HG02623 (cell line): ENCODE measurements around the gene ATP9B.

Source experiments
- ATAC-seq: cut with Tn5 transposase; IDR thresholded peaks from one replicate; pipeline ENCODE4 v1.9.1; 2021; ENCODE audit warnings: moderate library complexity; ENCODE audit not compliant: unreplicated experiment

Gene ATP9B

DNA sequence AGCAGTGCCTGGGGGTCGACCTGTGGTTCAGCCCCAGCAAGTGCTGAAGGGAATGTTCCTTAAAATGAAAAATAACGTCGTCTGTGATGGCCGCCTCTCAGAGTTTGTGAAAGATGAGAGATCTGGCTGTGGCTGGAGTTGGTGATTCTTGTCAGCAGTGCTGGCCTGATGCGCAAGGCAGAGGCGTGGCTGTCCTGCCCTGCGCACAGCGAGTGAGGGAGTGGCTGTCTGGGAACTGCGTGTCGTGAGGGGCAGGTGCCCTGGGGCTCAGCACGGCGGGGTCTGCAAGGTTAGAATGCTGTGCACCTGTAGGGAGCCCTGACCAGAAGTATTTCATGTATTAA, 335.3 kb downstream of the ATP9B start:
- ATAC-seq = no peak

DNA sequence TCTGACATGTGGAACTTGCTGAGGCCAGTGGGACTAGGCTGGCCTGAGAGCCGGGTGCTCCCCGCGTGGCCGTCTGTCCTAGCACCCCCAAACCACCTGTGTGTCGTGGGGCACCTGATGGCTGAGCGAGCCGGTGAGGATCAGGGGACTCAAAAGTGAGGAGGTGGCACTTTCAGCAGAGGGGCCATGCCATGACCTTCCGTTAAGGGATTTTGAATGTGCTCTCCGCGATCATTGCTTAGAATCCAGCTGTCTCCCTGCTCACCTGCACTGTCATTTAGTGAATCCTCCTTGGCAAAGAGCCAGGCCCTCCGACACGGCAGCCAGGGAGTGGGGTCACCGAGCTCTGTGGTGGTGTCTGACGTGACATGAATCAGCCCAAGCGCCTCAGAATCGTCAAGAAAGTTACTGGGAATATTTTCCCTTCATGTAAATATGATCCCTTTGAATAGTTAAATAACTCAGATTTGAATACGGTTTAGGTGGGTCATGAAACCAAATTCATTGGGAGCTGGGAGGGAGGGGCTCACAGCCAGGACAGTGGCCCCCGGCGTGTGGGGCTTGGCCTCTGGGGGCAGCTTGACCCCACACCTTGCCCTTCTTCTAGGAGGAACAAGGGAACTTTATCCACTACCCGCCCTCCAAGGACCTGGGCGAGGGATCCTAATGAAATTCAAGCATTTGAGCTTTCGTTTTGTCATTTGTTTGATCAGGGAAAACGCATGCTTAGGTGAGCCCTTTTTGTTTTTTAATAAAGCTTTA, 336.0 kb downstream of the ATP9B start:
- ATAC-seq = no peak

DNA sequence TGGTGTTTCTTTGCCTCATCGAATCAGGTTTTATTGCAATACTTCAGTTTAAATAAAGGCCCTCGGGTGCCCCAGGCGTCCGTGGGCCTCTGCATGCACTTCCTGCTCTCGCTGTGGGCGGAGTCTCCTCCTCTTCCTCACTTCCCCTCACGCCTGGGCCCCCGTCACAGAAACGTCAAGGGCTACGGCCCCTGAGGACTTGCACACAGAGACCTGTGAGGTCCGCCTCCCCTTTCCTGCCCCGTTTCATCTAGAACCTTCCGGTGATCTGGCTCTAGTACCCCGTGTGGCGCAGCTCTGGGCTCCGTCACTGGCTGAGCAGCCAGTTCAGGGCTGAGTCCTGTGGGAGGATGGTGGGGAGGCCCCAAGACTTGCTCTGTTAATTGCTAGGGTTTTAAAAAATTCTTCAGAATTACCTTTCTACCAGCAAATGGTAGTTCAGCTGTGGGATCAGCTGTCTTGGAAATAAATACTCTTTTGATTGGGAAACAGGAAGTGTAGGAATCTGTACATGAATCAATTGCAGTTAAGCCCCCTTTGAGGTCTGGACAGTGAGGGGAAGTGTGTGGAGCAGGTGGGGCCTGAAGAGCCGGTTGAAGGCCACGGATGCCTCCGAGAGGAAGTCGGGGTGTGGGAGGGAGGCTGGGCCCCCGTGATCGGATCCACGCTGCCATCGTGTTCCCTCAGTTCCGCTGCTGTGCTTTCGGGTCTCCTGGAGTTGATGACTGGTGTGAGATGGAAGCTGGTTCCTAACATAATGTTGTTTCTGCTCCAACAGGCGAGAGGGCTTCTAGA, 336.8 kb downstream of the ATP9B start:
- peak; percentile 70 for ATAC-seq

DNA sequence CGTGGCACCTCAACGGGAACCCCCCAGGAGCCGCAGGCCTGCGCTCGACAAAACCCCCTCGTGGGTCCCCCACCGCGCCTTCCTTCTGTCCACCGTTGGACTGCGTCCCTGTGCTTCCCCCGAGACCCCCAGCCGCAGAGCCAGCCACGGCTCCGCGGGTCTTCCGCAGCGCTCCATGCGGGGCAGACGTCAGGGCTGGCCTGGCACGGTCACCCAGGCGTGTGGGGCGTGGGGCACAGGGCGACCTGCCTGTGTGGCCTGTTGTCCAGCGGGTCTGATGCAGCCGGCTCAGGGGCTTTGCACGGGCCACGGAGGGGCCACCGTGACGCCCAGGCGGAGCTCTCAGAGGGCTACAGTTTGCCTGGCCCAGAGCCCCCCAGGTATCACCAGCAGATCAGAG, 337.5 kb downstream of the ATP9B start:
- ATAC-seq = no peak

DNA sequence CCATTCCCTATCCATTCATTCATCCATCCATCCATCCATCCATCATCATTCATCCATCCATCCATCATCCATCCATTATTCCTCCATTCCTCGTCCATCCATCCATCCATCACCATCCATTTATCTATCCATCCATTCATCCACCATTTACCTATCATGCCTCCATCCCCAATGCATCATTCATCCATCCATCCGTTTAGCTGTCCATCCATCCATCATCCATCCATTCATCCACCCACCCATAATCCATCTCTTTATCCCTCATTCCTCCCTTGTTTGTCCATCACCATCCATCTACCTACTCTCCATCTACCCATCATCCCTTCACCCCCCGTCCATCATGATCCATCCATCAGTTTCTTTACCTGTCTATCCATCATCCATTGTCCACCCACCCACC, 340.1 kb downstream of the ATP9B start:
- ATAC-seq = no peak

DNA sequence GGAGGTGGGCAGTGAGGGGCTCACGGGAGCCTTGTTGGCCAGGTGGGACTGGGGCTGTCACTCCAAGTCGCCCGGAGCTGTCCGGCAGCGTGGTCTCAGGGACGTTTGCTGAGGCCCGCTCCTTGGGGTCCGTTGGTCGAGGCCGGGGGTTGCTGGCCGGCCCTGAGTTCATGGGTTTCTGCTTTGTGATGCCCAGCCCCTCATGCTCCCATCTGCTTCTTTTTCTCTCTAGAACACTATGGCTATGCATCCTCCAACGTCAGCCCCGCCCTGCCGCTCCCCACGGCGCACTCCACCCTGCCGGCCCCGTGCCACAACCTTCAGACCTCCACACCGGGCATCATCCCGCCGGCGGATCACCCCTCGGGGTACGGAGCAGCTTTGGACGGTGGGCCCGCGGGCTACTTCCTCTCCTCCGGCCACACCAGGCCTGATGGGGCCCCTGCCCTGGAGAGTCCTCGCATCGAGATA, 341.0 kb downstream of the ATP9B start:
- ATAC-seq = no peak

DNA sequence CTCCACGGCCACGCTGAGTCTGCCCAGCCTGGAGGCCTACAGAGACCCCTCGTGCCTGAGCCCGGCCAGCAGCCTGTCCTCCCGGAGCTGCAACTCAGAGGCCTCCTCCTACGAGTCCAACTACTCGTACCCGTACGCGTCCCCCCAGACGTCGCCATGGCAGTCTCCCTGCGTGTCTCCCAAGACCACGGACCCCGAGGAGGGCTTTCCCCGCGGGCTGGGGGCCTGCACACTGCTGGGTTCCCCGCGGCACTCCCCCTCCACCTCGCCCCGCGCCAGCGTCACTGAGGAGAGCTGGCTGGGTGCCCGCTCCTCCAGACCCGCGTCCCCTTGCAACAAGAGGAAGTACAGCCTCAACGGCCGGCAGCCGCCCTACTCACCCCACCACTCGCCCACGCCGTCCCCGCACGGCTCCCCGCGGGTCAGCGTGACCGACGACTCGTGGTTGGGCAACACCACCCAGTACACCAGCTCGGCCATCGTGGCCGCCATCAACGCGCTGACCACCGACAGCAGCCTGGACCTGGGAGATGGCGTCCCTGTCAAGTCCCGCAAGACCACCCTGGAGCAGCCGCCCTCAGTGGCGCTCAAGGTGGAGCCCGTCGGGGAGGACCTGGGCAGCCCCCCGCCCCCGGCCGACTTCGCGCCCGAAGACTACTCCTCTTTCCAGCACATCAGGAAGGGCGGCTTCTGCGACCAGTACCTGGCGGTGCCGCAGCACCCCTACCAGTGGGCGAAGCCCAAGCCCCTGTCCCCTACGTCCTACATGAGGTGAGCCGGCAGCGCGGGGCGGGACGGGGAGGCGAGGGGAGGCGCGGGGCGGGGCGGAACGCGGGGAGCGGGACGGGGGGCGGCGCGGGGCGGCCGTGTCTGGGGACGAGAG, 341.8 kb downstream of the ATP9B start:
- ATAC-seq = no peak

DNA sequence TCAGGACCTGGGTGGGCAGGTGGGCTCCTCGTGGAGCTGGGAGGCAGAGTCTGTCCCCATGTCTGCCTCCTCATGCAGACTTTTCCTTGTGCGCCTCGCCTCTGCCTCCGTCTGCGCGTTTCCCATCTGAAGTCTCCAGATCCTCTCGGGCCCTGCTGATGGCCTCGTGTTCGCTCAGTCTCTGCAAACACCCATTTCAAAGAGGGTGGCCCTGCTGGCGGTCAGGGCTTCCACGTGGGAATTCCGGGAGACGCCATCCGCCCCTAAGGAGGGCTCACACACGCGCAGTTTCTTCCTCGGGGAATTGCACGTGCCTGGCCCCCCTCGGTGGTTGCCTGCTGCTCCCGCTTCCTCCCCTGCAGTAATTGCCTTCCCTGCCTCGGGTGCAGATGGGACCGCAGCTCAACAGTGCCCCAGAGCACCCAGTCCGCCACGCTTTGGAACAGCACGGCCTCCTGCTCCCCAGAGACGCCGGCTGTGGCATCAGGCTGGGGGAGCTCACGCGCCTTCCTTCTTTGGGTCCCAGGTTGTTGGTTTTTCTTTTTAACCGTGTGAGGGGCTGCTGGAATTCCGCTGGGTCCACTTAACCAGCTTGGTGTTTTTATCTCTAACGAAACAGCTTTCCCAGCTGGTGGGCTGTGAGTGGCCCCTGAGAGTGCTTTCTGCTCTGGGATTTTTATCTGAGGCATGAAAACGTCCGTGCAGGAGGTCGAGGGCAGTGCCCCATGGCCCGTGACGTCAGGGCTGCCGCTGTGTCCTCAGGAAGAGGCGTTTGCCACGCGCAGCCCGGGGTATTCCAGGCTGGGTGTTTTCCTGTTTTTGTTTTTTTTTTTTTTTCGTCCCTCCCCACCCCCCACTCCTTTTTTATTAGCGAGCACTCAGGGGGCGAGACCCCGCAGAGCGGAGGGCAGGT, 342.7 kb downstream of the ATP9B start:
- ATAC-seq = no peak

DNA sequence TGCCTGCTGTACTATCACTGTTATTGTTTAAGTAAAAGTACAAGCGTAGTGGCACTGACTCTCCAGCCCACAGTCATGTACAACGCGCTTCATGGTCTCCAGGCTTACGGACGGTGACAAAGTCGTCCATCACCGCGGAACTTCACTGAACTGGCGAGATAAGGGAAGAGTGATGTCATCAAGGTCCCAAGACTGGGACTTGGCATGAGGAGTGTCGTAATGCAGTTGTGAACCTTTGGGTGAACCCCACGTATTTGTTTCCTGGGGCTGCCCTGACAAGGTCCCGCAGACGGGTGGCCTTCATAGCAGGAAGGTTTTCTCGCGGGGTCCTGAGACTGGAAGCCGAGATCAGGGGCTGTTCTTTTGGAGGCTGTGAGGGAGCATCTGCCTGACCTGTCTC, 343.8 kb downstream of the ATP9B start:
- no peak for ATAC-seq

DNA sequence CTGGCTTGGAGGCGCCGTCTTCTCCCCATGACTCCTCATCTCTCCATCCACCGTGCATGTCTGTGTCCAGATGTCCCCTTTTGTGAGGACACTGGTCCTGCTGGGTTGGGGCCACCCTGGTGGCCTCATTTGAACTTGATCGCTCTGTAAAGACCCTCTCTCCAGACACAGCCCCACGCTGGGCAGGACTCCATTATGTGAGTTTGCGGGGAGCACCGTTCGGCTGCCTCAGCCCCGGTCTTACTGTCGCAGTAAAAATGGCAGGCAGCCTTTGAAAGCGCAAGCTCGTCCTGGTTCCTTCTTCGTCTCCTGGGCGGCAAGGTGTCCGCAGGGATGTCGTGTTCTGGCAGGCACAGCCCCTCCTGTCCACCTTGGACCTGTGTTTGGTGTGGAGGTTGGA, 344.2 kb downstream of the ATP9B start:
- no peak for ATAC-seq

DNA sequence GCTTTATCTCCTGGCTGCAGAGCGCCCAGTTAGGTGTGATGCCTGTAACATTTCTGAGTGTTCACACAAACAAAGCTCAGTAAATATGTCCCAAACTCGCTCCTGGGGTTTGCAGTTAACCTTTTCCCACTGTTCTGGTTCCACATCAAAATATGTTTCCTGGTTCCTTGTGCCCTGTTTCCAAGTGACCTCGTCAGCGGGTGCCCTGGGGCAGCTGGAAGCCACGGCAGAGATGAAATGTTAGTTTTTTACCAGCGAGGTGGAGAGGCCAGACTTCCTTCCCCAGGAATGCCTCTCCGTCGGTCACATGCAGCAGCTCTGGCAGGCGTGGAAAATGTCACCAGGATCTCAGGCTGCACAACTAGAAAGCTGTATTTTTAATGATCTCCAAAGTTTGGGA, 344.7 kb downstream of the ATP9B start:
- ATAC-seq = no peak

DNA sequence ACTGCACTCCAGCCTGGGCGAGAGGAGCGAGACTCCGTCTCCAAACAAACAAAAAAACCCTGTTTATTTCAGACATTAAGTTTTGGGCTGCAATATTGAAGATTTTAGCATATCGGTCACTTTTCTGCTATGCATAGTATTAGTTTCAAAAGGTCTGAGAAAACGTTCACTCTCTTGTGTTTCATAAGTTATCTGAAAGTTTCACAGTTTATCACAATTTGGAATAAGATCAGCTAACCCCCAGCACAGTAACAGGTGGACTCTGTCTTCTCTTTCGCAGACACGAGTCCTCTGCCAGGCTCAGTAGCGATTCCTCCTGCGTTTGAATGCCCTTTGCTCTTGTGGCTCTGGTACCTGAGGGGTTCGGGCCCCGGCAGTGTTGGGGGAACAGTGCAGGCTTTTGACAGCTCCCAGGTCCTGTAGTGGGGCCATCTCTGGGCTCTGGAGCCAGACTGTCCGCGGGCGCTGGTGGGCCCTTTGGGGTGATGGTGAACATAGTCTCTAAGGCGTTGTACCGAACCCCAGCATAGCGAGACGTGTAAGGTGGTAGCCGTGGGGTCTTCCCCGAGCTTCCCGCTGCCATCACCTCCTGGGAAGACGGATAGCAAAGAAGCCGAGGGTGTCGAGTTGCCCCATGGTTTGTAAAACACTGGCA, 347.0 kb downstream of the ATP9B start:
- ATAC-seq = no peak

DNA sequence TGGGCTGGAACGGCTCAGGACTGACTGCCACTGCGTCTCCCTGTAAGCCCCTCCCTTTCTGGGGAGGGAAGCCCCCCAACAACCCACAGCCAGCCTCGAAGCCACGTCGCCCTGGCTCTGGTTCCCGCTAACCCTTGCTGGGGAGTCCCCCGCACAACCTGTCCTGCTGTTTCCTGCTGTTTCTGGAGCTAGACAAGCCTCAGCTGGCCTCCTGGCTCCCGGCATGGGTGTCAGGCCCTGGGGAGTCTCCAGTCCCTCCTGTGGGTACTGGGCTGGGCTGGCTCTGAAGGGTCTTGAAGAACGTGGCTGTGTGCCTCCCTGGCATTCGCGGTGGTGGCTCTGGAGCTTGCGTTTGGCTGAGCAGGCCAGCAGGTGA, 347.5 kb downstream of the ATP9B start:
- no peak for ATAC-seq

DNA sequence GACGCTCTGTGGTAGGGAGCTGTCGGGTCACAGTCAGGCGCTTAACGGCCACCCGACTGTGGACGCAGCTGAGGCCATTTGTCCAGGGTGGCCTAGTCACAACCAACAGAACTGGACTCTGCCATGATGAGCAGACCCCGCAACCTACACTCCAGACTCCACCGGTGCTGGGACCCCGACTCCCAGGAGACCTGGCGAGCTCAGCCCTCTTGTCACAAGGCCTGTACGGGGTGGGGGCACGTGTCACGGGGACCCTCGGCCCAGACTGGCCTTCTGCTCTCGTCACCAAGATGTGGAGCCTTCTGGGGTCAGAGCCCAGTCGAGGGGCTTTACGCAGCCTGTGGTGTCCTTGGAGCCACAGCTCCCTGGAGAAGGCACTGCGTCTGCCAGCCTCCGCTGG, 349.0 kb downstream of the ATP9B start:
- no peak for ATAC-seq

DNA sequence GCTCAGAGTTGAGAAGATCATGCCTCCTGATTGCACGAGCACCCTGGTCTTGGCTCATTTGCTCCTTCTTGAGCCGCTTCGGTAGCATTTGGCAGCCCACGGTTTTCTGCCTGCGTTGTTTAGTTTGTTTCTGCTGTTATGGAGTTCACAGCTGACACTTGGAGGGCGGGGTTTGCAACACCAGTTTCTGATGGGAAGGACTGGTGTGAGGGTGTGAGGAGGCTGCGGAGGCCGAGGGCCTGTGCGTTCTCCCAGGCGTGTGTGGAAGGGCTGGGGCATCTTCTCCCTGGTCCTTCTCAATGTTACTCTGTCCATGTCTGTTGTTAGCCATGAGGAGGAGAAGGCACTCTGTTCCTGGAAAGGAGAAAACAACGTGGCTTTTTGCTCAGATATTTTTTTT, 349.4 kb downstream of the ATP9B start:
- ATAC-seq = no peak

DNA sequence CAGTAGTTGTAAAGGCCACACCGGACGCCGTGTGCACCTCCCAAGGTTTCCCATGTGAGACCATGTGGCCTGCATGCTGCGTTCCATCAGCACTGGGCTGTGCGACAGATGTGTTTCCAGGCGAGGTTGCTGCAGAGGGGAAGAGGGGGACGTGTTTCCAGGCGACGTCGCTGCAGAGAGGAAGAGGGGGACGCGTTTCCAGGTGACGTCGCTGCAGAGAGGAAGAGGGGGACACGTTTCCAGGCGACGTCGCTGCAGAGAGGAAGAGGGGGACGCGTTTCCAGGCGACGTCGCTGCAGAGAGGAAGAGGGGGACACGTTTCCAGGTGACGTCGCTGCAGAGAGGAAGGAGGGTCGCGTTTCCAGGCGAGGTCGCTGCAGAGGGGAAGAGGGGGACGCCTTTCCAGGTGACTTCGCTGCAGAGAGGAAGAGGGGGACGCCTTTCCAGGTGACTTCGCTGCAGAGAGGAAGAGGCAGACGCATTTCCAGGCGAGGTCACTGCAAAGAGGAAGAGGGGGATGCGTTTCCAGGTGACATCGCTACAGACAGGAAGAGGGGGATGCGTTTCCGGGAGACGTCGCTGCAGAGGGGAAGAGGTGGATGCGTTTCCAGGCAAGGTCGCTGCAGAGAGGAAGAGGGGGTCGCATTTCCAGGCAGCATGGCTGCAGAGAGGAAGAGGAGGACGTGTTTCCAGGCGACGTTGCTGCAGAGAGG, 351.0 kb downstream of the ATP9B start:
- no peak for ATAC-seq

DNA sequence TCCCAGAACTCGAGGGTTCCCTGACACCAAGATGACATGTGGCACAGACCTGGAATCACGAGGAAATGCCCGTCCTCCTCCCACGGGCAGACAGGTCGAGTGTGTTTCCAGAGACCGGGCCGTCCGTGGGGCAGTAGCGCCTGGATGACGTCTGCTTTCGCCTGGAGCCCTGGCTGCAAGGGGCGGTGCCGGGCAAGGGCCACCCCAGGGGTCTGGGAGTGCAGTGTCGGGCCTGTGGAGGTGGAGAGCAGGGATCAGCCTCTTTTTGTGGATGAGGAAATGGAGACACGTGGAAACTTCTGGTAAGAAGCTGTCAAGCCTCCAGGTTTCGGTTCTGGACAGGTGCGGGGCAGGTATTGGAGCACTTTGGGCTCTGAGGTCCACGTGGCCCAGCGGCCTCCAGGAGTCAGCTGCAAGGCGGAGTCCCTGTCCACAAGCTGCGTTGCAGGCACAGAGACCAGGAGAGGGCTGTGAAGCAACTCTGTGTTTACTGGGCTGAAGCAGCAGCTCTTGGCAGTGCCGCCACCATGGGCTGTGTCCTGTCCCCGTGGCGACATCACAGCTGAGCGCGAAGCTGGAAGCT, 352.2 kb downstream of the ATP9B start:
- no peak for ATAC-seq

DNA sequence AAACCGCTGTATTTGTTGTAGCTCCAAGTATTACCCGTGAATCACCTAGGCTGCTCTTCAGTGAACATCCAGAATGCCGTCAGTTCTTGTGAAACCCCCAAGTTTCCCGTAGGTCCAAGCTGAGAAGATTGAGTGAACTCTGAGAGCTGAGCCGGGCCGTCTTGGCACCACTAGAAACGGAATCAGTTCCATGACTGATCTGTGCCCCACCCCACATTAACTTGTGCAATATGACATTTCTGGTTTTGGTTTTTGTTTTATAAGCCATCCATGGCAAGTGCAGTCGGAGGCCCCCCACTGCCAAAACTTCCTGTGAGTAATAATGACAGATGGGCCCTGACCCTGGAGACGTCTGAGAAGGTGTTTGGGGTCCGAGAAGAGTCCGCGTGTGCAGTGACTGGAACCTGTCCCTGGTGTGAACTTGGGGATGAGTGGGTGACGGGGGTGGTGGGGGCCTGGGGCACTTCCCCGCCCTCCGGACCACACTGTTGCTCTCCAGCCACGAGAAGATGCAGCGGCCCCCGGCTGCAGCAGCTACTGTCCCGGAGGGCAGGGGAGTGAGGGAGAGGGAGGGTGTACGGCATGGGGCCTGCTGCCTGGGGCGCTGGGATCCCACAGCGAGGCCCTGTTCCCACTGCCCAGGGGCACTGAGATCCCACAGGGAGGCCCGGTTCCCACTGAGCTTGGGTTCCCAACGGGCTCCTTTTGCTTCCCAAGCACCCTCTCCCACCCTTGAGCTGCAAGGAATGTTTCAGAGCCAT, 353.0 kb downstream of the ATP9B start:
- peak; percentile 69 for ATAC-seq
